Adrenal gland (tissue), 12 donors: ENCODE measurements around the gene OPRL1. TPM values are rescaled to one million over a fixed set of nuclear protein-coding genes. Genes with fewer than 3 reads are reported as not detected.

Source experiments
- DNase-seq, 7 donors: peaks; one replicate each; pipeline ENCODE4 v3.0.0-alpha.2; 2019 to 2020
- H3K27ac ChIP-seq, 5 donors: fragments of 200-600 bp; sonication (generic) in 4 of 5; 1 replicate in 3 of 5; 2 replicates in 2 of 5; pipeline versions ENCODE4 v1.5.1 to v1.8.0; 2016 to 2020; ENCODE audit warnings: mild to moderate bottlenecking in 1 of 5
- H3K27me3 ChIP-seq: fragments of 200-600 bp; 2 replicates; pipeline ENCODE4 v1.8.0; 2021
- H3K36me3 ChIP-seq, 2 donors: fragments of 200-600 bp; replicated peaks in 1 of 2; 1 replicate in 1 of 2; 2 replicates in 1 of 2; pipeline versions ENCODE4 v1.5.1 to v1.8.0; 2018 to 2022
- H3K4me1 ChIP-seq, 2 donors: fragments of 200-600 bp; replicated peaks in 1 of 2; 1 replicate in 1 of 2; 2 replicates in 1 of 2; pipeline versions ENCODE4 v1.5.1 to v1.8.0; 2018 to 2021
- H3K4me3 ChIP-seq, 4 donors: fragments of 200-600 bp; sonication (generic) in 3 of 4; one replicate each; pipeline ENCODE4 v1.5.1; 2016 to 2018
- H3K9me3 ChIP-seq, 3 donors: fragments of 200-600 bp; sonication (generic) in 1 of 3; replicated peaks in 1 of 3; 1 replicate in 2 of 3; 2 replicates in 1 of 3; pipeline versions ENCODE4 v1.5.1 to v1.8.0; 2016 to 2021
- CTCF ChIP-seq, 6 experiments: fragments of 450-650 bp in 4 of 6; fragments of 200-600 bp in 2 of 6; sonication (generic) in 1 of 6; IDR thresholded peaks; 1 replicate in 5 of 6; 2 replicates in 1 of 6; pipeline versions ENCODE4 v1.5.1 to v1.8.0; 2016 to 2021; ENCODE audit warnings: antibody characterized with exemption in 6 of 6, mild to moderate bottlenecking in 2 of 6, moderate library complexity in 1 of 6
- POLR2A ChIP-seq, 2 donors: fragments of 450-650 bp; IDR thresholded peaks; one replicate each; pipeline ENCODE4 v1.6.1; 2017; ENCODE audit warnings: antibody characterized with exemption in 2 of 2, mild to moderate bottlenecking in 2 of 2, moderate library complexity in 1 of 2
- WGBS, 4 donors: extraction: QIAGEN DNeasy Blood & Tissue Kit in 2 of 4; methylation state at CpG; one replicate each; pipeline versions ENCODE4 v1.1.5 to v1.1.7; 2013 to 2017; 5-methylcytosine and 5-hydroxymethylcytosine counted together
- intact Hi-C, 2 donors: fragments of 100-400 bp; cut with DNase I; formaldehyde crosslinking; loops; one replicate each; pipeline versions ENCODE4 v1.14.1 to v1.15.0; 2022 to 2023
- polyA plus RNA-seq, 3 donors: library from polyadenylated mRNA; stranded (reverse); fragments of 200-250 nt in 2 of 3; fragments of 350-450 nt in 1 of 3; fragmentation: Illumina TruSeq in 1 of 3; extraction: RNeasy Lipid Tissue Mini Kit (QIAGEN cat#74804) in 1 of 3; gene quantifications; one replicate each; pipeline ENCODE4 v1.2.3, GENCODE V29; 2013 to 2014
- total RNA-seq, 9 donors: library from RNA; depleted of rRNA in 4 of 9; stranded (reverse); fragments of >200 nt in 4 of 9; fragments of 120-200 nt in 1 of 9; fragmentation: NEBNext Ultra II Directional in 1 of 9; extraction: Animal tissue kit (Norgen Biotek cat#: 25700) in 1 of 9; gene quantifications; one replicate each; pipeline versions ENCODE4 v1.1.0 to v1.2.4, GENCODE V29; 2013 to 2023
- donor health status: healthy with polysubstance abuse.
- donor health status: Bipolar disorder and iron deficiency.
- donor health status: DM: yes; HTN: yes; CAD: no.
- donor health status: DM: no; HTN: no; CAD: no.
- donor health status: DM: no; HTN: no; CAD: no.
- donor health status: DM: yes; HTN: yes; CAD: no.

Gene OPRL1
- total and polyA plus RNA-seq, 12 donors, result 0.24 to 5.7 (median 2.2) TPM

DNA sequence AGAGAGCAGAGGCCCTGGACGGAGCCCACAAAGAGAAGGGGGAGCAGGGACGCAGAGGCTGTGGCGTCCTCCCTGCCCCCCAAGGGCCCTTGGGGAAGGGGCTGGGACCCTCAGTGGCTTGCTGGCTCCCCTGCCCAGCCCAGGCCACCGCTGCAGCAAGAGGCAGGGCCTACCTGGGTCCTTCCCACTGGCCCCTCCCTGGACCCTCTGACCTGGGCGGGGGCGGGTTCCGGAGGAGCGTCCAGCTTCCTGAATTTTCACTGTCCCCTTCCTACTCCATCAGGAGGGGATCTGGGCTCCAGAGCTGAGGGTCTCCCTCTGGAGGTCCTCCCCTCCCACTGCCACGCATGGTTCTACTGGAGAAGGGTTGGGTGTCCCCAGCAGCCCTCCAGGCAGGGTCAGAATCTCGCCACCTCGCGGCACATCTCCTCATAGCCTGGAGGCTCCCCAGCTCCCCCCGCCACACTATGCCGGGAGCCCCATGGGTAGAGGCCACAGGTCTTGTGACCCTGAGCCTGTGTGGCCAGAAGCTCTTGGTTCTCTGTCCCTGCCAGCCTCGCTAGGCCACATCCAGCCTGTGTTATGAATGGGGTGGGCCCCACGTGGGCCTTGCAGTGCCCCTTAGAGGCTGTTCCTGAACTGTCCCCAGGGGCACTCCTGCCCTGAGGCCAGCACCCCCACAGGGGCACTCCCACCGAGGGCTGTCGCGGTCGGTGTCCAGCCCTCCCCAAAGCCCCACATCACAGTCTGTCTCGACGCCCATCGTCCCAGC, 29.4 kb upstream of the OPRL1 start:
- intact Hi-C loops, result no loop called here
- no peaks in the 10 kb centered on the region for H3K4me1 ChIP-seq
- DNase-seq, result no peak
- WGBS, 4 donors, result 72 to 82% (median 74%) methylated on average over 11 to 23 of the region's 23 CpGs
- TF ChIP-seq POLR2A (IDR thresholded peaks at IDR 0.05) (no peak), CTCF (IDR thresholded peaks at IDR 0.05) (no peak)
- no peaks in the 10 kb centered on the region for H3K36me3 ChIP-seq
- H3K27me3 ChIP-seq, result peaks cover 60% of the 10 kb centered on the region
- H3K4me3 ChIP-seq, result no peak overlapping the region
- peak overlapping the region in 3 of 5 donors; percentile 30 to 80 (median 44) for H3K27ac ChIP-seq
- no peaks in the 10 kb centered on the region for H3K9me3 ChIP-seq

GRCh38 chr20:64051033-64051452, 28.8 kb upstream of the OPRL1 start:
- no peak for TF ChIP-seq POLR2A (IDR thresholded peaks at IDR 0.05)
- no peak for TF ChIP-seq CTCF (IDR thresholded peaks at IDR 0.05)
- Histone ChIP-seq H3K9me3 (no peaks in the 10 kb centered on the region), H3K36me3 (no peaks in the 10 kb centered on the region), H3K4me3 (no peak overlapping the region), H3K4me1 (no peaks in the 10 kb centered on the region), H3K27ac (peak overlapping the region in 3 of 5 donors; percentile 30 to 80 (median 44)), H3K27me3 (peaks cover 62% of the 10 kb centered on the region)
- intact Hi-C loops, result no loop called here
- no peak for DNase-seq
- 62 to 74% (median 71%) methylated on average over 5 to 11 of the region's 11 CpGs for WGBS, 4 donors

GRCh38 chr20:64051561-64052325, 28.1 kb upstream of the OPRL1 start:
- peak in 5 of 7 donors; percentile 42 to 79 (median 52) for DNase-seq
- H3K4me3 ChIP-seq, result no peak overlapping the region
- no peak for TF ChIP-seq CTCF (IDR thresholded peaks at IDR 0.05)
- peak in 1 of 2 donors; percentile 10 for TF ChIP-seq POLR2A (IDR thresholded peaks at IDR 0.05)
- H3K27me3 ChIP-seq, result peaks cover 62% of the 10 kb centered on the region
- no peaks in the 10 kb centered on the region for H3K4me1 ChIP-seq
- intact Hi-C loops, result no loop called here
- WGBS, 4 donors, result 72 to 82% (median 72%) methylated on average over 12 to 15 of the region's 15 CpGs
- peak overlapping the region in 4 of 5 donors; percentile 7 to 80 (median 26) for H3K27ac ChIP-seq
- no peaks in the 10 kb centered on the region for H3K9me3 ChIP-seq
- H3K36me3 ChIP-seq, result no peaks in the 10 kb centered on the region

- no peak for DNase-seq
Measured at GRCh38 chr20:64052326-64052722, 27.6 kb upstream of the OPRL1 start.

More at GRCh38 chr20:64052326-64052722, 27.6 kb upstream of the OPRL1 start:
- Histone ChIP-seq H3K9me3 (no peaks in the 10 kb centered on the region), H3K4me1 (no peaks in the 10 kb centered on the region), H3K36me3 (no peaks in the 10 kb centered on the region), H3K27ac (peak overlapping the region in 4 of 5 donors; percentile 7 to 80 (median 20)), H3K27me3 (peaks cover 58% of the 10 kb centered on the region), H3K4me3 (no peak overlapping the region)
- TF ChIP-seq POLR2A (IDR thresholded peaks at IDR 0.05) (no peak), CTCF (IDR thresholded peaks at IDR 0.05) (no peak)
- intact Hi-C loops, result no loop called here
- 60 to 87% (median 73%) methylated on average over 1 to 10 of the region's 10 CpGs for WGBS, 4 donors
